HG02588 (cell line): ENCODE data around the gene COX4I1.

Experiments
- ATAC-seq: cut with Tn5 transposase; IDR thresholded peaks from one replicate; pipeline ENCODE4 v1.9.1; 2021; ENCODE audit warnings: mild to moderate bottlenecking, moderate library complexity; ENCODE audit not compliant: unreplicated experiment

Gene COX4I1

GRCh38 chr16:85838381-85838780 lies 38.9 kb downstream of the COX4I1 start:
- no peak for ATAC-seq

GRCh38 chr16:85838876-85839585 lies 39.5 kb downstream of the COX4I1 start:
- ATAC-seq, result no peak

GRCh38 chr16:85839681-85840240 lies 40.3 kb downstream of the COX4I1 start:
- ATAC-seq, result no peak

GRCh38 chr16:85840395-85840794 lies 40.9 kb downstream of the COX4I1 start:
- ATAC-seq, result no peak

GRCh38 chr16:85840801-85841200 lies 41.3 kb downstream of the COX4I1 start:
- ATAC-seq, result no peak

GRCh38 chr16:85842435-85842834 lies 42.9 kb downstream of the COX4I1 start:
- no peak for ATAC-seq

- ATAC-seq, result no peak
These were observed 43.4 kb downstream of the COX4I1 start for GRCh38 chr16:85842848-85843247.

GRCh38 chr16:85843471-85844168 lies 44.1 kb downstream of the COX4I1 start:
- no peak for ATAC-seq

- no peak for ATAC-seq
These were observed 44.6 kb downstream of the COX4I1 start for GRCh38 chr16:85844169-85844481.

GRCh38 chr16:85844786-85845185 lies 45.3 kb downstream of the COX4I1 start:
- ATAC-seq, result no peak

GRCh38 chr16:85845266-85845665 lies 45.8 kb downstream of the COX4I1 start:
- ATAC-seq, result no peak

GRCh38 chr16:85846461-85846860 lies 47.0 kb downstream of the COX4I1 start:
- ATAC-seq, result no peak

GRCh38 chr16:85847036-85847435 lies 47.5 kb downstream of the COX4I1 start:
- ATAC-seq, result no peak

- ATAC-seq, result no peak
These were observed 48.4 kb downstream of the COX4I1 start for GRCh38 chr16:85847681-85848601.

- ATAC-seq, result no peak
These were observed 49.5 kb downstream of the COX4I1 start for GRCh38 chr16:85848986-85849385.

GRCh38 chr16:85849388-85849787 lies 49.9 kb downstream of the COX4I1 start:
- ATAC-seq, result no peak

GRCh38 chr16:85850344-85850880 lies 50.9 kb downstream of the COX4I1 start:
- ATAC-seq, result no peak

GRCh38 chr16:85851034-85851785 lies 51.7 kb downstream of the COX4I1 start:
- no peak for ATAC-seq

- no peak for ATAC-seq
These were observed 54.4 kb downstream of the COX4I1 start for GRCh38 chr16:85853547-85854545.
